GM12872 (cell line): Measurements from ENCODE around the gene PCDHGA7.
A peak's percentile ranks its signal among the peaks of the same experiment; 100 is the strongest.

Source experiments
- CTCF ChIP-seq: IDR thresholded peaks from 3 replicates; pipeline ENCODE4 v1.5.1; 2011; ENCODE audit warnings: low read depth, mild to moderate bottlenecking, low read length, moderate library complexity; ENCODE audit not compliant: insufficient read depth

The PCDHGA7 gene

GRCh38 chr5:141389153-141390042, 6.9 kb downstream of the PCDHGA7 start:
- no peak for TF ChIP-seq CTCF

DNA sequence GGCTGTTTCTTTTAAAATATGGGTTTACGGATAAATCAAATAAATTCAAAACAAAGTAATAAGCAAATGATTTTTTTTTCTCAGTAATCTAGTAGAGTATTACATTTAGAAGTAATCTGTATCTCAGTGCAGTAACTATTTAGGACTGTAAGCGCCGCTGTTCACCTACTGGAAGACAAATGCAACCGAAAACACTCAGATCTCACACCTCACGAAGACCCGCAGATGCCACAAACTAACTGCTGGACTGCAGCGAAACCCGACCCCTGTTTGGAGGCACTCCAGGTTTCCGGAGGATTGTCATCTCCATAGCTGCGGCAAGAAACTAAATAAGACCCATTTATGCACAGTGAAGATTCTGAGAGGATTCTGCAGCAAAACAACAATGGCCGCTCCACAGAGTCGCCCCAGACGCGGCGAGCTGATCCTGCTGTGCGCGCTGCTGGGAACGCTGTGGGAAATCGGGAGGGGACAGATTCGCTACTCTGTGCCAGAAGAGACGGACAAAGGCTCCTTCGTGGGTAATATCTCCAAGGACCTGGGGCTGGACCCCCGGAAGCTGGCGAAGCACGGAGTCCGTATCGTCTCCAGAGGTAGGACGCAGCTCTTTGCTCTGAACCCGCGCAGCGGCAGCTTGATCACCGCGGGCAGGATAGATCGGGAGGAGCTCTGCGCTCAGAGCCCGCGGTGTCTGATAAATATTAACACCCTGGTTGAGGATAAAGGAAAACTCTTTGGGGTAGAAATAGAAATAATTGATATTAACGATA, 10.1 kb downstream of the PCDHGA7 start, which contains the start of gene PCDHGA8:
Gene PCDHGA8, plus strand, starts transcription at position 205 of the 770 bp plus-strand sequence. Its CDS starts 181 bp downstream, at position 386.
- TF ChIP-seq CTCF: 0 out of 3 replicates have a peak, but pooled peaks have one; percentile 12

GRCh38 chr5:141393267-141393666, 10.7 kb downstream of the PCDHGA7 start:
- TF ChIP-seq CTCF: no peak

GRCh38 chr5:141397756-141398551, 15.4 kb downstream of the PCDHGA7 start, which contains the start of gene PCDHGB5:
PCDHGB5 (plus strand) TSS chr5:141397947; CDS start chr5:141398128, 181 bp downstream.
- peak; percentile 36; the same call in 1 of the 3 replicates for TF ChIP-seq CTCF

- TF ChIP-seq CTCF: no peak
These were observed 16.1 kb downstream of the PCDHGA7 start for GRCh38 chr5:141398608-141399007.

- no peak for TF ChIP-seq CTCF
These were observed 17.2 kb downstream of the PCDHGA7 start for GRCh38 chr5:141399555-141400258.
